NCI-H187 (cell line): ENCODE measurements around the gene TEX264.
"Not testable (repeated sequence)": the region's sequence is repeated elsewhere in the genome, so short reads cannot be mapped to it uniquely, and the experiment has no call there.

Experiments used
- DNase-seq, 2 experiments: peaks; one replicate each; lab custom pipeline; 2025; lab: John Stamatoyannopoulos, UW

Gene TEX264

GRCh38 chr3:51716805-51717204 is 45.8 kb downstream of the TEX264 start:
- no peak for DNase-seq

- DNase-seq, result no peak
Observed at GRCh38 chr3:51717446-51717845, 46.4 kb downstream of the TEX264 start.

- no peak for DNase-seq
Observed at GRCh38 chr3:51717947-51718346, 46.9 kb downstream of the TEX264 start.

- peak in 1 of 2 experiments; percentile 32 for DNase-seq
Observed at GRCh38 chr3:51718547-51719409, 47.7 kb downstream of the TEX264 start.

GRCh38 chr3:51719410-51720025 is 48.5 kb downstream of the TEX264 start:
- no peak for DNase-seq

GRCh38 chr3:51720292-51721061 is 49.4 kb downstream of the TEX264 start:
- DNase-seq, result no peak

DNA sequence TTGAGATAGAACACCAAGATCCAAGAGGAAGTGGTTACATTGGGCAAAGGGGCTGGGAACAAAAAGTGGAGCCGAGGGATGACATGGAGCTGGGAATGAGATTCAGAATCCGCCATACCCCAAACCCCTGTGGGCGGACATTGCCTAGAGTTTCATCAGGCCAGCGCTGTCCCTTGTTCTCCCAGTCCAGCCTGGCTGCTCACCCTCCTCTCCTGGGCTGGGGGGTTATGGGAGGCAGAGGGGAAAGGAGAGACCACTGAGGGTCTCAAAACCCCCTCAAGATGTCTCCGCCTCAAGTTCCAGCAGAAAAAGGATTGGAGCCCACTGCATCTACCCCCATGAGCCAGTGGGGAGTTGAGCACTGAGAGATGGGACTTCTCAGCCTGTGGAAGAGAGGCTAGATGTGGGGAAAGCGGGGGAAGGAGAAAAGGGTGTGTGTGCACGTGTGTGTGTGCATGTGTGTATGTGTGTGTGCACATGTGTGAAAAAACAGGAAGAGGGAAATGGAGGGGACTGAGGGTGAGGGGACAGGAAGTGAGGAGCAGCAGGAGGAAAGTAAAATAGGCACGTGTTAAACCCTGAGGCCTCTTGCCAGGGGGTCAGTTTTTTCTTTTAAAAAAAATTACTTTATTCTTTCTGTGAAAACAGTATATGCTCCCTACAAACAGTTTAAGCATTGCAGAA is 50.2 kb downstream of the TEX264 start:
- DNase-seq, result no peak

GRCh38 chr3:51722362-51722761 is 51.3 kb downstream of the TEX264 start:
- DNase-seq, result no peak

GRCh38 chr3:51727500-51727899 is 56.4 kb downstream of the TEX264 start:
- DNase-seq, result no peak

DNA sequence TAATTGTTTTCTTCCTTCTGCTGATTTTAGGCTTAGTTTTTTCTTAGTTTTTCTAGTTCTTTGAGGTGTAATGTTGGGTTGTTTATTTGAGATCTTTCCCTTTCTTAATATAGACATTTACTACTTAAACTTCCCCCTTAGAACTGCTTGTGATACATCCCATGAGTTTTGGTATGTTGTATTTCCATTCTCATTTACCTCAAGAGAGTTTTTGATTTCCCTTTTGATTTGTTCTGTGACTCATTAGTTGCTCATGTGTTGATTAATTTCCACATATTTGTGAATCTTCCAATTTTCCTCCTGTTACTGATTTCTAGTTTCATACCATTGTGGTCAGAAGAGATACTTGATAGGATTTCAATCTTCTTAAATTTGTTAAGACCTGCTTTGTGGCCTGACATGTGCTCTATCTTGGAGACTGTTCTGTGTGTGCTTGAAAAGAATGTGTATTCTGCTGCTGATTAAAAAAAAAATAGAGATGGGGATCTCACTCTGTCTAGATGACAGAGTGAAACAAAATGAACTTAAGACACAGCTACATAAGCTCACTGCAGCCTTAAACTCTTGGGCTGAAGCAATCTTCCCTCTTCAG is 58.1 kb downstream of the TEX264 start:
- DNase-seq, result no peak

GRCh38 chr3:51733859-51734571 is 63.0 kb downstream of the TEX264 start:
- no peak for DNase-seq

DNA sequence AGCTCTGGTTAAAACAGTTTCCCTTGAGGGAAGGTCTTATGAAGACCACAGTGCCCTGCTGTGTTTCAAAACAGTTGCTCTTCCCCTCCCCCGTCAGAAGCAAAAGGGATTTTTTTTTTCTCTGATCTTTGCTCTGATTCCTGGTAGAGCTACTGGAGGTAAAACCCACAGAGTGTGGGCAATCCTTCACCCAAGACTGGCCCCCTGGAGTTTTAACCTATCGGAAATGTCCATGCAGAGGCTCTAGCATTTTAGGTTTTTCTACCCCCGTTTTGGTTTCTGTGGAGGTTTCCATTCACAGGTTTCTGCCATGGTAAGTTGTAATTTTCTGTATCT is 63.5 kb downstream of the TEX264 start:
- no peak for DNase-seq

DNA sequence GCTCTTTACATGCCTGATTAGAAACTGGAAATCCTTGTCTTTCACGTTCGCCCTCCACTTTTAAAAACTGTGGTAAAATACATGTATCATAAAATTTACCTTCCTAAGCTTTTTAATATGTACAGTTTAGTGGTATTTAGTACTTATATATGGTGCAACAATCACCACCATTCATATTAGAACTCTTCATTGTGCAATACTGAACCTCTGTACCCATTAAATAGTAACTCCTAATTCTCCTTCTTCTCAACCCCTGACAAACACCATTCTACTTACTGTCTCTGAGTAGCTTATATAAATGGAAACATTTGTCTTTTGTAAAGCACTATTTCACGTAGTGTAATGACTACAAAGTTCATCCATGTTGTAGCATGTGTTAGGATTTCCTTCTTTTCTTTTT is 64.0 kb downstream of the TEX264 start:
- DNase-seq, result no peak

- no peak for DNase-seq
Observed at GRCh38 chr3:51735950-51736349, 64.9 kb downstream of the TEX264 start.

DNA sequence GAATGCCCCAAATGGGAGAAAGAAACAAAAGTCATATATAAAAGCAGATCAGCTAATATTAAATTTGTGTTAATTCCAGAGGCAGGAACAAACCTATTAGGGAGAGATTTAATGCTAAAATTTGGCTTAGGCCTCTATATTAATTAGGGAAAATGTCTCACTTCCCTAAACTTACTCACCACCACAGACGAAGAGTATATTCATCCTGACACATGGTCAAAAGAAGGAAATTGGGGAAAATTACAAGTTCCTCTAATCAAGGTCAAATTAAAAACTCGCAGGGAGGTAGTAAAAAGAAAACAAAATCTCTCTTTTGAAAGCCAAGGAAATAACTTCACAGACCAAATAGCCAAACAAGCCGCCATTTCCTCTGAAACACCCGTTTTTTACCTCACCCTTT is 68.1 kb downstream of the TEX264 start:
- DNase-seq, result no peak

DNA sequence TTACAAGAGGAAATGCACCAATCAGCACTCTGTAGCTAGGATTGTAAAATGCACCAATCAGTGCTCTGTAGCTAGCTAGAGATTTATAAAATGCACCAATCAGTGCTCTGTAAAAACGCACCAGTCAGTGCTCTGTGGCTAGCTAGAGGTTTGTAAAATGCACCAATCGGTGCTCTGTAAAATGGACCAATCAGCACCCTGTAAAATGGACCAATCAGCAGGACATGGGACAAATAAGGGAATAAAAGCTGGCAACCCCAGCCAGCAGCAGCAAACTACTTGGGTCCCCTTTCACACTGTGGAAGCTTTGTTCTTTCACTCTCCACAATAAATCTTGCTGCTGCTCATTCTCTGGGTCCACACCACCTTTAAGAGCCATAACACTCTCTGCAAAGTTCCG is 71.3 kb downstream of the TEX264 start:
- DNase-seq, result not testable (repeated sequence)

DNA sequence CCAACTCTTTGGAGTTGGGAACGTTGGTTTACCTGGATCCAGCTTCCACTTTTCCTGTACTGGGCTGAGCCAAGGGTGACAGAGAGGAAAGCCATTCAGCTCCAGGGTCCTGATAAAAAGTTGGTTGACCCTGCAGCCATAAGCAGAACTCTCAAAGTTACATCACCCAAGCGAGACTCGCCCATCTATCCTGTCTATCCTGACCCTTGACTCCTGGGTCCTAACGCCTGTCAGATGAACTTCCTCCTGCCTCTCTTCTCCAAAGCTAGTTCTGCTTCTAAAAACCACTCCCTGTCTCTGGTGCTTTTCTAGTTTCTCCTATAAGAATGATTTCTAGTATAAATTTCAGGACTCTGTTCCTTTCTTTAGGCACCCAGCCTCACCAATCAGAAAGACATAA is 71.9 kb downstream of the TEX264 start:
- DNase-seq, result not testable (repeated sequence)

- no peak for DNase-seq
Observed at GRCh38 chr3:51747840-51748239, 76.8 kb downstream of the TEX264 start.

DNA sequence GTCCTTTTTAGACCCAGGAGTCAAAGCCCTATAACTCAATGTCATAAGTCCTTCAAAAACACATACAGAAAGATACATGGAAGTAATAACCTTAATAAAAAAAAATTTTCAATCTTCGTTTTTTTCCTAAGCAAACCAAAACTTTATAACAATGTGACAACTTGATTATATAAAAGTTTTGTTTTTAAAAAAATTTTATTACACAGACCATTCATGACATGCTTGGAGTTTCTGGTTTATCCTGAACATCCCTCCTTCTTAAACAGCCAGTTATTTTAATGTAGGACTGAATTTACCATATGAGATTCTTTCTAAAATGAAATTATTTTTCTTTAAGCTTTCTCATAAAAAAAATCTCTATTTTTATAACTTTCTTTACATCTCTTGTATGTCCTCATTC is 77.3 kb downstream of the TEX264 start:
- DNase-seq, result no peak

GRCh38 chr3:51750878-51751277 is 79.8 kb downstream of the TEX264 start:
- no peak for DNase-seq

GRCh38 chr3:51751287-51751686 is 80.2 kb downstream of the TEX264 start:
- DNase-seq, result no peak
